GM19455 (cell line): ENCODE data around the gene ZCCHC12.

Source experiments
- ATAC-seq: cut with Tn5 transposase; IDR thresholded peaks from one replicate; pipeline ENCODE4 v1.9.1; 2021; ENCODE audit not compliant: unreplicated experiment

ZCCHC12 gene

DNA sequence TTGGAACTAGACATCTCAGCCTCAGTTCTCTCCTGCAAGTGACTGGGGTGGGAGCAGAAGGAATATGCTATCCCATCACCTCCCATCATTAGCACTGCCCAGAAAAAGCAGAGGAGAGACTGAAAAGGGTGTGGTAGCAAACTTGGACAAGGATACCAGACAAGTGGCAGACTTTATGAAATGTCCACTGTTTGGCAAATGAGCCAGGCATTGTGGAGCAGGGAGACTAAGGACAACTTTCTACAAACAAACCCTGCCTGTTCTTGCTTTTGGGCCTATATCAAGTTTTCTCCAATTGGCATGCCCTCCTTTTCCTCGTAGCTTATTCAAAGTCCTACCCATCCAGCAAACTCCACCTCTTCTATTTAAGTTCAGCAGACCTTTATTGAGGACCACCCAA lies 41.6 kb downstream of the ZCCHC12 start:
- ATAC-seq: no peak

DNA sequence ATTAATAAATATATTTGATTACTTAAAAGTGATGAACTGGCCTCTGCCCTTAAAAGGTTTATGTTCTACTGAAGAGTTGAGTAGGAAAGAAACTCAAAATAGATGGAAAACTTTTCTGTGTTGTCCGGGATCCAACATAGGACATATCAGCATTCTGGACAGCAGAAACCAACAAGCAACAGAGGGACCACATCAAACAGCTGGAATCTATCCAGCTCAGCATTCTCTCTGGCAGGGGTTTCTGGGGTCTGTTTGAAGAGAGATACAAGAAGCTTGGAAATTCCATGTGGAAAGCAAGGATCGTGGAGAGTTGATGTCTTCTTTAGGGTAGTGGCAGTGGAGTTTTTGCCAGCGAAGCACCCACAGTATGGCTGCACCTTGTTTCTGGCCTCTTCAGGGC lies 43.6 kb downstream of the ZCCHC12 start:
- ATAC-seq: no peak

DNA sequence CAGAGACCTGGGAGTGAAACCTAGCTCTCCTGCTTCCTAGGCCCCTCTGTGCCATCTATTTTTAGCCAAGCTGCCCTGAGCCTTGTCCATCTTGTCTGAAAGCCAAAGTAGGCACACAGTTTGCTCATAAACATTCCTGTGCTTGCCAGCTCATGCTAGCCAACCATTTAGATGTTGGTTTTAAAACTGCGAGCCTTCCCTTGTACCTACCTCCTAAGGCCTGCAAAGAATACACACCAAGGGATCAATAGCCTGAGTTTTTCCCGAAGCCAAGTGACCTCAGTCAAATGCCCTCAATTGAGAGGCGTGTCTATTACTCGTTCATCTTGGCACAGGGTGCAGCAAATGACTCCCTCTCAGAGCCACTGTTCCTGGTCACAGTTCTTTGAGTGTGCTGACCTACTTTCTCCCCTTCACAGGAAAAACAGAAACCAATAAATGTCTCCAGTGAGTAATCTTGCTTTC lies 48.5 kb downstream of the ZCCHC12 start:
- no peak for ATAC-seq
